Fibroblast of lung (primary cell): ENCODE measurements around the gene ZNF641. TPM values are rescaled to one million over a fixed set of nuclear protein-coding genes. Genes with fewer than 3 reads are reported as not detected.
"Not testable (repeated sequence)": the region's sequence is repeated elsewhere in the genome, so short reads cannot be mapped to it uniquely, and the experiment has no call there.

ENCODE experiments used
- DNase-seq, 2 donors: peaks; one replicate each; pipeline versions ENCODE4 v3.0.0 to v3.0.0-alpha.2; 2010; ENCODE audit warnings: low read depth in 2 of 2
- H2AFZ ChIP-seq: 2 replicates; pipeline ENCODE4 v1.5.1; 2012; ENCODE audit warnings: low read length, control low read depth, inconsistent platforms
- H3K27ac ChIP-seq: 2 replicates; pipeline ENCODE4 v1.5.1; 2011; ENCODE audit warnings: low read length, control low read depth; ENCODE audit not compliant: insufficient read depth
- H3K27me3 ChIP-seq: 2 replicates; pipeline ENCODE4 v1.5.1; 2011; ENCODE audit warnings: mild to moderate bottlenecking, low read length; ENCODE audit not compliant: control insufficient read depth, insufficient read depth
- H3K36me3 ChIP-seq: 2 replicates; pipeline ENCODE4 v1.5.1; 2011; ENCODE audit warnings: low read length; ENCODE audit not compliant: control insufficient read depth, insufficient read depth
- H3K4me1 ChIP-seq: 2 replicates; pipeline ENCODE4 v1.5.1; 2011; ENCODE audit warnings: low read length; ENCODE audit not compliant: control insufficient read depth, insufficient read depth; ENCODE audit errors: extremely low read depth
- H3K4me2 ChIP-seq: 2 replicates; pipeline ENCODE4 v1.5.1; 2011; ENCODE audit warnings: low read length, control low read depth; ENCODE audit not compliant: insufficient read depth; ENCODE audit errors: extremely low read depth
- H3K4me3 ChIP-seq, 4 experiments: fragments of 200-600 bp in 1 of 4; sonication (generic) in 1 of 4; replicated peaks in 1 of 4; 2 replicates each; pipeline ENCODE4 v1.5.1; 2011 to 2016; ENCODE audit warnings: low read length in 4 of 4, low read depth in 3 of 4, mild to moderate bottlenecking in 3 of 4, control low read depth in 2 of 4, inconsistent platforms in 1 of 4, mixed read lengths in 1 of 4; ENCODE audit not compliant: insufficient read depth in 1 of 4; ENCODE audit errors: control extremely low read depth in 1 of 4
- H3K79me2 ChIP-seq: 2 replicates; pipeline ENCODE4 v1.5.1; 2012; ENCODE audit warnings: mild to moderate bottlenecking, low read length, inconsistent platforms; ENCODE audit not compliant: control insufficient read depth, insufficient read depth
- H3K9ac ChIP-seq: 2 replicates; pipeline ENCODE4 v1.5.1; 2011; ENCODE audit warnings: mild to moderate bottlenecking, low read length, control low read depth; ENCODE audit not compliant: insufficient read depth
- H3K9me3 ChIP-seq: 2 replicates; pipeline ENCODE4 v1.5.1; 2012; ENCODE audit warnings: low read depth, low read length; ENCODE audit not compliant: control insufficient read depth, insufficient read depth
- H4K20me1 ChIP-seq: 2 replicates; pipeline ENCODE4 v1.5.1; 2011; ENCODE audit warnings: low read length; ENCODE audit not compliant: control insufficient read depth, insufficient read depth; ENCODE audit errors: extremely low read depth
- CTCF ChIP-seq, 2 donors: IDR thresholded peaks in 1 of 2; conservative IDR thresholded peaks in 1 of 2; 1 replicate in 1 of 2; 2 replicates in 1 of 2; pipeline ENCODE4 v1.5.1; 2011 to 2012; ENCODE audit warnings: low read length in 2 of 2, control low read depth in 1 of 2, inconsistent platforms in 1 of 2, low read depth in 1 of 2, mild to moderate bottlenecking in 1 of 2
- EZH2 ChIP-seq: IDR thresholded peaks from 2 replicates; pipeline ENCODE4 v1.5.1; 2012; ENCODE audit warnings: low read length, control low read depth, mild to moderate bottlenecking; ENCODE audit errors: missing control alignments
- polyA plus RNA-seq, 2 donors: library from polyadenylated mRNA; depleted of rRNA in 1 of 2; stranded (reverse) in 1 of 2; unstranded in 1 of 2; fragments of >200 nt; gene quantifications; 2 replicates each; pipeline ENCODE4 v1.2.1, GENCODE V29; 2011 to 2012; ENCODE audit warnings: missing spikeins in 1 of 2
- total RNA-seq: library from RNA; depleted of rRNA; stranded (reverse); fragments of >200 nt; gene quantifications from 2 replicates; pipeline ENCODE4 v1.2.1, GENCODE V29; 2014

ZNF641 gene
- total and polyA plus RNA-seq, 2 donors (not counting 1 experiment from before 2014, with no cell fraction given) = 4.2 to 8.1 TPM

DNA sequence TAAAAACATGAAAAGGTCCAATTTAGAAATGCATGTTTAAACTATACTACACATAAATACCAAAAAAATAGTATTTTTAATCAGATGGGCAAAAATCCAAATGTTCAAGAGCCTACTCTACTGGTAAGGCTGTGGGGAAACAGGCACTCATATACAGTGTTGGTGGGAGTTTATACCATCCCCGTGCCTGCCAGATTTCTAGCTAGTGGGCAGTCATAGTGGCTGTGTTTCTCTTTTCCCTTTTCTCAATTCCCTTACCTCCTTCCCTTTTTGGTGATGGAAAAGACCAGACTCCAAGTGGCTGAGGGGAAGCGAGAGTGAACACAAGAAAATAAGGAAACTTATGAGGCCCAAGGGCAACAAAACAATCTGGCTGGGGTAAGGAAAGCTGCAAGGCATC is 14.7 kb downstream of the ZNF641 start:
- H3K9ac ChIP-seq = no peak overlapping the region
- no peak overlapping the region for H3K4me3 ChIP-seq
- H3K79me2 ChIP-seq = no peaks in the 10 kb centered on the region
- H4K20me1 ChIP-seq = no peaks in the 10 kb centered on the region
- H3K4me2 ChIP-seq = no peak overlapping the region
- H3K27ac ChIP-seq = no peak overlapping the region
- H3K9me3 ChIP-seq = no peaks in the 10 kb centered on the region
- H2AFZ ChIP-seq = no peak overlapping the region
- no peaks in the 10 kb centered on the region for H3K36me3 ChIP-seq
- no peaks in the 10 kb centered on the region for H3K27me3 ChIP-seq
- no peaks in the 10 kb centered on the region for H3K4me1 ChIP-seq
- no peak for DNase-seq
- no peak for TF ChIP-seq EZH2
- no peak for TF ChIP-seq CTCF (conservative IDR thresholded peaks at IDR 0.05 in 1 of 2, IDR thresholded peaks at IDR 0.05 in 1 of 2; ENCODE audit: low read depth in 1 of 2, low read length in 2 of 2)

DNA sequence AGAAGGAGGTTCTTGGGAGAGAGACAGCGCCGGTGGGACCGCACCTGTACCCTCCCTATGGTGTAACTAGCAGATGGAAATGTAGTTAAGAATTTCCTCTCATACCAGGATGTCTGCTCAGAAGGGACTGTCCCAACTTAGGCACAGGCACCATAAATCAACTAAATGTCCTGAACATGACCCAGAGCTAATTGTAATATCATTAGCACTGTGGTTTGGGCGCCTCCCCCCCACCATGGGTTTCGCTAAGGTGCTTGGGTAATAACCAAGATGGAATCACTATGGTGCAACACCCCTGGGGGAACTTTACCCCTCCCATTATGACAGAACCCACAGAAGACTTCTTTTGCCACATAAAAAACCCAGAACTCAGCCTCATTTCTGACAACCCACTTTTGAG is 15.9 kb downstream of the ZNF641 start:
- Histone ChIP-seq H3K4me2 (no peak overlapping the region), H3K9ac (no peak overlapping the region), H3K9me3 (no peaks in the 10 kb centered on the region), H3K4me1 (no peaks in the 10 kb centered on the region), H4K20me1 (no peaks in the 10 kb centered on the region), H3K4me3 (no peak overlapping the region), H3K27me3 (no peaks in the 10 kb centered on the region), H3K27ac (no peak overlapping the region), H3K79me2 (no peaks in the 10 kb centered on the region), H3K36me3 (no peaks in the 10 kb centered on the region), H2AFZ (no peak overlapping the region)
- no peak for DNase-seq
- TF ChIP-seq EZH2 = no peak
- no peak for TF ChIP-seq CTCF (conservative IDR thresholded peaks at IDR 0.05 in 1 of 2, IDR thresholded peaks at IDR 0.05 in 1 of 2; ENCODE audit: low read depth in 1 of 2, low read length in 2 of 2)

DNA sequence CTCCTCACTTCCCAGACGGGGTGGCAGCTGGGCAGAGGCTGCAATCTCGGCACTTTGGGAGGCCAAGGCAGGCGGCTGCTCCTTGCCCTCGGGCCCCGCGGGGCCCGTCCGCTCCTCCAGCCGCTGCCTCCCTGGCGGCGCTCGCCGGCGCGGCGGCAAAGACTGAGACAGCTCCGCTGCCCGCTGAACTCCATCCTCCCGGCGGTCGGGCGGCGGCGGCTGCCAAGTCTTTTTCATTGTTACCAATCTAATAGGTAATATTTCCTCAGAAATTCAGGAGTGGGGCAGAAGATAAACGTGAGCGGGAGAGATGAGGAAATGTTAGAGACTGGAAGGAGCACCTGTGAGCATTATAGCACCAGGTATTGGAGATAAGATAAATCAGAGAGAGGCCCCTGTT is 17.0 kb downstream of the ZNF641 start:
- not testable (repeated sequence) for DNase-seq, H2AFZ ChIP-seq, H3K79me2 ChIP-seq, H4K20me1 ChIP-seq, H3K36me3 ChIP-seq, H3K4me1 ChIP-seq, H3K9me3 ChIP-seq, H3K4me2 ChIP-seq, H3K27ac ChIP-seq, H3K4me3 ChIP-seq, H3K27me3 ChIP-seq, H3K9ac ChIP-seq
